GM23248 (cell line): ENCODE measurements around the gene UVRAG.

Experiments used
- EZH2 ChIP-seq: fragments of 200-600 bp; sonication (generic); IDR thresholded peaks from 2 replicates; pipeline ENCODE4 v1.6.1; 2018; ENCODE audit warnings: antibody characterized with exemption, mild to moderate bottlenecking; ENCODE audit not compliant: insufficient read depth, poor library complexity, severe bottlenecking
- EZH2phosphoT487 ChIP-seq: fragments of 200-600 bp; sonication (generic); IDR thresholded peaks from 2 replicates; pipeline ENCODE4 v1.6.1; 2018; ENCODE audit warnings: antibody characterized with exemption, moderate library complexity, mild to moderate bottlenecking, low read depth; ENCODE audit not compliant: insufficient read depth

DNA sequence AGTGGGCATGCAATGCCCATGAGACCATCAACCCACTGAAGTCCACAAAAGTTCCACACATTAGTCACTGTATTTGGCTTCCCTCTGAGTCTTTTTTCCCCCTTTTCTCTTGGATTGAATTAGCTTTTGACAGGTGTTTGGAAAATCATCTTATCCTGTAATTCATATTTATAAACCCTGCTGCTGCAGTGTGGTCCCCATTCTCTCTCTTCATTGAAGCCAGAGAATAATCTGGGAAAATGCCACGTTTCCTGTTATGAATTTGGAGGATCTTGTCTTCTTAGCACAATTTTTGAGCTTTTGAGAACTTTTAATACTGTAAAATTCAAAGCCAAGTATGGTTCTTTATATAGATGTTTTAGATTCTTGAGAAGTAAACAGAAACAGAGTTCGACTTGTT lies 84.8 kb downstream of the UVRAG start:
- TF ChIP-seq EZH2 (no peak), EZH2phosphoT487 (no peak)
